Activated CD4-positive, alpha-beta T cell treated with anti-CD3 and anti-CD28 coated beads, Interleukin-2, amount 50 U/mL, for 48 hours (primary cell): ENCODE results near the gene FBXO2.

Experiments
- DNase-seq, 2 experiments: peaks; one replicate each; pipeline ENCODE4 v3.0.0-alpha.2; 2020

Gene FBXO2

GRCh38 chr1:11652203-11652780 is 1.9 kb downstream of the FBXO2 start:
- no peak for DNase-seq

GRCh38 chr1:11651017-11651416 is 3.2 kb downstream of the FBXO2 start:
- no peak for DNase-seq

DNA sequence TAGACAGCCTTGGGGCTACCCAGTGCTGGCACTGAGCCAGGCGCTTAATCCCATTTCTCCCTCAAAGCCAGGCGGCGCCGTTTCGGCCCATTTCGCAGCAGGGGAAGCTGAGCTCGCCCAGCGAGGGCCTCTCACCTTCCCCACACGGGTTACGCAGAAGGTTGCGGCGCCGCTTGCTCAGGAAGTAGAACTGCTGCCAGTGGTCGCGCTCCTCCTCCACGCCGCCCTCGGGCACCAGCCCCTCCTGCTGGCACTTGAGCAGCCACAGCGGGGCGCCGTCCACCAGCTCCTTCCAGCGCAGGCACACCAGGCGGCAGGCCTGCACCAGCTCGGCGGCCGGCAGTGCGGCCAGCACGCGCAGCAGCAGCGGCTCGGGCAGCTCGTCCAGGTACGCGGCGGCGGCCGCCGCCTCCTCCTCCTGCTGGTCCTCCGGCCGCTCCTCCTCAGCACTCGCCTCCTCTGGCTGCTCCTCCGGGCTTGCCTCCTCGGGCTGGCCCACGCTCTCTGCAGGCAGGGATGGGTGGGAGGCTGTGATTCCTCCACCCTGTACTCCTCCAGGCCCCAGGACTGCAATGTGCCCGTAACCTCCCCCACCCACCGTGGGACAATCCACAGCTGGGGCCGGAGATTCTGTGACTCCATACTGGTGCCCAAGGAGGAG is 3.8 kb downstream of the FBXO2 start:
- DNase-seq, result peak; percentile 83 to 86

- DNase-seq, result no peak
Observed at GRCh38 chr1:11649624-11650330, 4.5 kb downstream of the FBXO2 start.

DNA sequence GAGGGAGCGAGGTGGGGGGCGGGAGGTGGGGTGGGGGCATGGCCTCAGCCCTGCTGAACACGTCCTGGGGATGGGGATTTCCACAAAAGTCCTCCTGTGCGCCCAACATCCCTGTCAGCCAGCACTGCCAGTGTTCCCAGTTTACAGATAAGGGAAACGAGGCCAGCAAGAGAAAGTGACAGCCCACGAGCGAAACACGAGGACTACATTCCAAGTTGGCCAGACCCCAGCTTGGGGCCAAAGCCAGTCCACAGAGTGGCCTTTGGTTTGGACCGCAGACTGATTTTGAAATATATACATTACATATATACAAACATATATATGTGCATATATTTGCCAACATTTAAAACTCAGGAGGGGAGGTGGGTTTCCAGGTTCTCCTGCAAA is 5.0 kb downstream of the FBXO2 start:
- no peak for DNase-seq

GRCh38 chr1:11648732-11649158 is 5.5 kb downstream of the FBXO2 start:
- peak; percentile 35 to 48 for DNase-seq

DNA sequence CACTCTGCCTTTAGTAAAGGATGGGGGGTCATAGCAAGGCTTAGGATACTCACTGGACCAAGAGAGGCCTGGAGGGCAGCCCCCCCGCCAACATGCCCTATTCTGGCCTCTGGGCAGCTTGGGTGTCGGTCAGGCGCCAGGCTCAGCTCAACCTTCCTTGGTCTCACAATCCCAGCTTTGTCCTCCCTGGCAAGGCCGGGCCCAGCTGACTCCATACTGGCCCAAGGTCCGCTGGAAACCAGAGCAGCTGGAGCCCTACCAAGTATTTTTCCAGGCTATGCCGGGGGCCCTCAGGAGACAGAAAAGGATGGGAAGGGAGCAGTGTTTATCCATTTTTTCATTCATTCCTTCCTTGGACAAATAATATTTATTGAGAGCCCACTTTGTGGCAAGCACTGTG is 6.2 kb downstream of the FBXO2 start:
- DNase-seq, result no peak

DNA sequence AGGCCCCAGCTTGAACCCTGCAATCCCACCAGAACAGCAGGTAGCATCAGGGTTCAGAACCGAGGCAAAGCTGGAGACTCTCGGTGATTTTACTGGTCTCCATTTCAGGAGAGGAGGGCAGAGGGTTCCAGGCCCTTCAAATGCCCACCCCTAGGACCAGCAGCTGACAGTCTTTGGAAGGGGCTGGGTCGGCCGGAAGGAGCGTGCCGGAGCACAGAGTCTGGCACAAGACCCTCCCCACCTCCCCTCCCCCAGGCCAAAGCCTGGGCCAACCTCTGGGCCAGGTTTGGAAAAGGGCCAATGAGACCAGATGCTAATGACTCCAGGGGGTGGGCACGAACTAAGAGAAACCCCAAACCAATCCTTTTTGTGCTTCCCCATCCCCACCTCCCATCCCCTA is 6.9 kb downstream of the FBXO2 start:
- no peak for DNase-seq

- DNase-seq, result no peak
Observed at GRCh38 chr1:11646317-11646716, 7.9 kb downstream of the FBXO2 start.

- peak; percentile 88 to 89 for DNase-seq
Observed at GRCh38 chr1:11645670-11646265, 8.5 kb downstream of the FBXO2 start.

DNA sequence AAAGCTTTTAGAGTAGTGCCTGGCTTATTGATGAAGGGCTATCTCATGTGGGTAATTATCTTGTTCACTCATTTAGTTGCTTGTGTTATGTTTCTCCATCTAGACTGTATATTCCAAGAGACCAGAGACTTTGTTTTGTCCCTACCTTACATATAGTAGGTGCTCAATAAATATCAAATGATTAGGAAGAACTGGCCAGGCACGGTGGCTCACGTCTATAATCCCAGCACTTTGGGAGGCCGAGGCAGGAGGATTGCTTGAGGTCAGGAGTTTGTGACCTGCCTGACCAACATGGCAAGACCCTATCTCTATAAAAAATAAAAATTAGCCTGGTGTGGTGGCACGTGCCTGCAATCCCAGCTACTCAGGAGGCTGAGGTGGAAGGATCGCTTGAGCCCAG is 9.0 kb downstream of the FBXO2 start:
- no peak for DNase-seq

GRCh38 chr1:11643782-11644181 is 10.4 kb downstream of the FBXO2 start:
- no peak for DNase-seq

- peak; percentile 72 to 79 for DNase-seq
Observed at GRCh38 chr1:11642418-11643017, 11.7 kb downstream of the FBXO2 start.

DNA sequence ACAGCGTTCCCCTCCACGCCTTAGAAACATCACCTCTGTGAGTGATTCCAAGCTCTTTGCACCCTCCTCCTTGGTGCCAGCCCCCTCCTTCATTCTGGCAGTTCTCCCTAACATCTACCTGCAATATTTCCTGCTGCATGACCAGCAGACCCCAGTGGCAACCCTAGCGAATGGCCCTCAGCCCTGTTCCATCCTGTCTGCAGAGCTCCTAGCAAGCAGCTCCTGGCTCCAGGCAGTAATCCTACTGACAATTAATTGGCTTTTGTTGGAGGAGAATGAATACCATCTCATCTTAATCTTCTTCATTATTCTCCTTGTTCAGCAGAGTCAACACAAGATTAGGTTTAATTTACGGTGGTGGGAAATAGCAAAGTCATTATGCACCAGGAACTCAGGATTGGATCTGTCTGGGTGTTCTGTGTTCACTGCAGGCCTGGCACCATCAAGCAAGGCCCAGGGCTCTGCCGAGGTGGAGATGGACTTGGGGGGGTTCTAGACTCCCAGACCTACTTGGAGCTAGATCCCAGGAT is 12.4 kb downstream of the FBXO2 start:
- no peak for DNase-seq

DNA sequence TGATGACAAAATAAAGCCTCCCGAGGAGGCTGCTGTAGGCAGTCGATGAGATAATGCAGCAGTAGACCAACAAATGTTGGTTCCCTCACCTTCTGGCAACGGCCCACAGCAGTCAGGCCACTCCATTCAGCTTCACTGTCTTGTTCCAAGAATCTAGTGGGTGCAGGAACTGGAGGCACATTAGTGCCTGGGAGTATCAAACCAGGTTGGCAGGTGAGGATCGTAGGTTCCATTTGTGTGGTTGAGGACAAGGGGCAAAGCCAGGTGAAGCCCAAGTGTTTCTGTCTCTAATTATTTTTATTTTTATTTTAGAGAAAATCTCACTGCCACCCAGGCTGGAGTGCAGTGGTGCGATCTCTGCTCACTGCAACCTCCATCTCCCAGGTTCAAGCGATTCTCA is 13.3 kb downstream of the FBXO2 start:
- no peak for DNase-seq

- DNase-seq, result no peak
Observed at GRCh38 chr1:11640101-11640500, 14.1 kb downstream of the FBXO2 start.

DNA sequence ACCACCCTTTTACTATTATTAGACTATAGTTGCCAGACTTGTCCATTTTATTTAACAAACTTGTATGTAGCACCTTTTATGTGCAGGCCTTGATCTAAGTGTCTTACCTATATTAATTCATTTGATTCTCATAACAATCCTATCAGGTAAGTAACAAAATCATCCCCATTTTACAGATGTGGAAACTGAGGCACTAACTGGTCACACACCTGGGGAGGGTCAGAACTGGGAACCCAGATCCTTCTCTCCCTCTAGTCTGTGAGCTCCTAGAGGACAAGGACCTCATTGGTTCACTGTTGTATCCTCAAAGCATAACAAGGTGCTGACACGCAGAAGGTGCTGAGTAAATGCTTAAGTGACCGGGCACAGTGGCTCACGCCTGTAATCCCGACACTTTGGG is 14.9 kb downstream of the FBXO2 start:
- no peak for DNase-seq

- DNase-seq, result no peak
Observed at GRCh38 chr1:11638121-11638520, 16.1 kb downstream of the FBXO2 start.

- DNase-seq, result no peak
Observed at GRCh38 chr1:11634365-11635192, 19.6 kb downstream of the FBXO2 start.

DNA sequence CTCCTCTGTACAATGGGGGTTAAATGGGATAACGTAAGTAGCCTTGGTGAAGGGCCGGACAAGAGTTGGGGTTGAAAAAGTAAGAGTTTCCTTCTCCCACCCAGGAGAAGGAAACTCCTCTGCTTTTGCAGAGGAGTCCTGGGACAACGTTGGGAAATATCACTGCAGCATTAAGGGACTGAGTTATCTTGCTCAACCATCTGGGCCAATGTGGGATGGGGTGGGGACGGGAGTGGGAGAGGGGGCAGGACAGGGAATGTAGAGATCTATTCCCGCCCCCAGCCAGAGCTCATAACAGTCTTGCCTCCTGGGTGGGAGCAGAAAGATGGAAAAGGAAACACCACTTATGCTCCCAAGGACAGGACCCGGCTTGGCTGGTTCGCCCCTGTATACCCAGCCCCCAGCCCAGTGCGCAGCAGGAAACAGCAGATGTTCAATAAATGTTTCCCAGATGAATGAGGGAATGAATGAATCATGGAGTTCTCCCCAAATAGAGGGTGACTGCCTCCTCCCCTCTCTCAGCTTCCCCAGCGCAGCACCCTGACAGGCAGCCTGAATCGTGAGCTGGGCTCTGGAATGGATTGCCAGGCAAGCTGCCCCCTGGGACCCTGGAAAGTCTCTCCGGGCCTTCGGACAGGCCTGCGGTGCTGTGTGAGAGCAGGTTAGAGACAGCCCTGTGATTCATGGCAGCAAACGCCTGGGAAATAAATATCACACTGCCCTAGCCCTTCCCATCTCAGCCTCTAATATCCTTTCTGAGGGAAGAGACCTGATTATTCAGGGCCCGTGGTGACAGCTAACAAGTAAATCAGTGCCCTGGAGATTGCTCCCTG is 24.8 kb downstream of the FBXO2 start:
- DNase-seq, result no peak

DNA sequence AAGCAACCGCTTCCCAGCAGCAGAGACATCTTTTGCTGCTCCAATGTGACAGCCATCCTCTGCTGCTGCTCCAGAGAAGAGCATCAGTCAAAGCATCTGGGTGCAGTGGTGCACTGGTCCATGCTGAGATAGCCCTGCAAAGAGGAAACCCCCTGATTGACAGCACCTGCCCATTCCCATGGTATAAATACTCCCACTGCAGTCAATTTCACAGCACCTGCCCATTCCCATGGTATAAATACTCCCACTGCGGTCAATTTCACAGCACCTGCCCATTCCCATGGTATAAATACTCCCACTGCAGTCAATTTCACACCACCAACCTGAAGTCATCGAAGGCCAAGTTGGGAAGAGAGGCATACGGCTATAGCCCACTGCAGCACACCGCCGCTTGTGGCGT is 25.5 kb downstream of the FBXO2 start:
- DNase-seq, result no peak
